NCI-H2196 (cell line): ENCODE results near the gene TANGO6.

Source experiments
- DNase-seq: peaks from one replicate; lab custom pipeline; 2025; ENCODE audit not compliant: unreplicated experiment; lab: John Stamatoyannopoulos, UW

Gene TANGO6

DNA sequence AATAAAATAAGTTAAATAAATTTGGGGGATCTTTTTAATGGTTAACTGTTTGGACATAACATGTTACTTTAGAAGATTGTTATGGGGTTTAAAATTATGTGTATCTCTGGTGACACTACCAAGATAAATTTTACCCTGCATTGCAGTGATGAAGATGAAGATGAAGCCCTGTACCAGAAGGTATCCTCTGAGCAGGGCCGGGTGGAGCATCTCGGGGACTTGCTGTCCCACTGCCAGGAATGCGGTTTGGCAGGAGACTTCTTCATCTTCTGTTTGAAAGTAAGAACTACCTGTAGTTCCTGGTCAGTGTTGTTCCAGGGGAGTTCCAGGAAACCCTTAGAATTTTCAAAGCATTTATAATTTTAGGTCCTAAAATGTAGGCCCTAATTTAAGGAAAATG, 64.0 kb downstream of the TANGO6 start:
- DNase-seq, result no peak

DNA sequence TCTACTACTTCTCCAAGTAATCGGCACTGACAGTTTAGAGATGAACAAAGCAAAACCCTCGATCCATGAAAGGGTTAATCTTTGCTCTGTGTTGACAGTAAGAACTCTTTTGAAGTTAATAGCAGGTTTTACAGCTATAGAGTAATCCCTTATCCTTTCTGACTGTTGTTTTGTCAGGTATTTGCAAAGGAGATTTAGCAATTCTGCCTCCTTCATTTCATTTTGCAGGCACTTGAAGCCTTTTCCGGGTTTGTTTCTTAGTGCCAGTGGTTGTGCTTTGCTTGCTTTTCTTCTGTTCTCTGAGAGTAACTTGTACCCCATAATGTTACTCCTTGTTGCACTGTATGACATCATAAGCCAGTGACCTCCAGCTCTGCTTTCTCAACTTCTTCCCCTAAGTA, 64.5 kb downstream of the TANGO6 start:
- no peak for DNase-seq

DNA sequence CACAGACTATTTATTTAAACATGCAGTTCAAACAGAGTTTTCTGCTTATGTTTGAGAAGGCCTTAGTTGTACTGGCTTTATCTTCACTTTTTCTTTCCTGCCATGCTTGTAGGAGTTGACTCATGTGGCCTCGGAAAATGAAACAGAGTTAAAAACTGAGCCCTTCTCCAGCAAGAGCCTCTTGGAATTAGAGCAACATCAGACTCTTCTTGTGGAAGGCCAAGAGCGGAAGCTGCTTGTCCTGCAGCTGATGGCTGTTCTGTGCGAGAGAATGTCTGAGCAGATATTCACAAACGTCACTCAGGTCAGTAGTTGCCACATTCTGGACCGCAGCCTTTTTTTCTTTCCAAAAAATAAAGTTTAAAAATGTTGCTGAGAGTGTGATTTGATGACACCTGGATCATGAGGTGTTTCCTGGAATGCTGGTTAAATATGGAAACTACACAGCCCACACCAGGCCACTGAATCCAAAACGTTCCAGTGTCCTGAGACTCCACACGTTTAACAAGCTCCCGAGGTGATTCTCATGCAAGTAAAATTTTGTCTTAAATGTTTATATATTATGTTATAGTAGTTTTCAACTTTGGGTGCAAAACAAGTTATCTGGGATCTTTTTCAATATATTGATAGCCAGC, 65.9 kb downstream of the TANGO6 start:
- no peak for DNase-seq

DNA sequence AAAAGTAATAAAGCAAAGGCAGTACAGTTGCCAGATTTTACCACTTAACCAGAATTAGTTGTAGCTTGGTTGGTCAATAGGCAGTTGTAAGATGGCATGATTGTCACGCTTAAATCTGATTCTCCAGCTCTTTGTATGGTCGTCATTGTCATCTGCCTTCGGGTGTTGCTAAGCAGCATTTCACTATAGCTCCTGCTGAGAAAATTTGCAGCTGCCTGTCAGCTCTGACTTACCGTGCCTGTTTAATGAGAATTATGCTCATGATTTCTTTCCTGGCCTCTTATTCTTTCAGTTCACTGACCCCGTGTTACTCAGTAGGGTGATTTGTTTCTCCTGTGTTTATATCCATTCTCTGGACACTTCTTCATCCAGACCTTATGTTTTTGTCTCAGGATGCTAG, 66.7 kb downstream of the TANGO6 start:
- DNase-seq, result no peak

DNA sequence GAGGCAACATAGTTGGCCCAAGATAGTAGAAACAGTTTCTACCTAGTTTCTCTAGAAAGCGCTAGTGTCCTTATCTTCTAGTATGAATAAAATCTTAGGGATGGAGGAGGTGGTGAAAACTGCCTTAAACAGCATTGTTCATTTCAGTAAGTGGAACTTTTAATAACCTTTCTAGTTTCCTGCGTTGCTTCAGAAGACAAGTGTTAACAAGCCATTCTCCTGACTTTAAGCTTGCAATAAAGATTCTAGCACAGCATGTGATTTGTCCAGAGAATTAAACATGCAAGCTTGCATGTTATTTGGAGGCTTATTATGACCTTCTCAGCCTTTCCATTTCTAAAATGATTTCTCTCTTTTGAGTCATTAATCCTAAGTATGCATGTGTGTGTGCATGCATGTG, 72.3 kb downstream of the TANGO6 start:
- no peak for DNase-seq

DNA sequence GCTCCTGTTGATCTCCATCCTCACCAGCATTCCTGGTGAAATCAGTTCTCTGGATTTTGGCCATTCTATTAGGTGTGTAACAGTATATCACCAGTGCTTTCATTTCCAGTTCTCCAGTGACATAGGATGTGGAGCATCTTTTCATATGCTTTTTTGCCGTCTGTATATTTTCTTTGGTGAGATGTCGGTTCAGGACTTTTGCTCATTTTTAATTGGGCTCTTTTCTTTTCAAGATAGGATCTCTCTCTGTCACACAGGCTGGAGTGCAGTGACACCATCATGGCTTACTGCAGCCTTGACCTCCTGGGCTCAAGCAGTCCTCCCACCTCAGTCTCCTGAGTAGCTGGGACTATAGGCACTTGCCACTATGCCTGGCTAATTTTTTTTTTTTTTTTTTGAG, 74.2 kb downstream of the TANGO6 start:
- no peak for DNase-seq

DNA sequence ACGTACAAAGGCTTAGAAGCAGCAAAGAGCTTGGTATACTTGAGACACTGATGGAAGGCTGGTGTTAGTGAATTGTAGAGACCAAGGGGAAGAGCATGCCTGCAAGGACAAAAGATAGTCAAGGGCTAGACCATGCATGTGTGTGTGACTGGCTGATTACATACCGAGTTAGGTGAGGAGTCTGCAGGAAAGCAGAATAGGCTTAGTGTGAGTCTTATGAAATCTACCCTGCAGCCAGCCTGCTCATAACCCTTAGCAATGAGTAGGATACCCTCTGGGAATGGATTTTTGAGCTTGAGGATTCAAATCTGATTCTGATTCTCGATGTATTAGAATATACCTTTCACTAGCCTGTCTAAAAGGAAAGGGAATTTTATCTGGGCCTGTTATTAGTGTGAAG, 77.0 kb downstream of the TANGO6 start:
- DNase-seq, result no peak

DNA sequence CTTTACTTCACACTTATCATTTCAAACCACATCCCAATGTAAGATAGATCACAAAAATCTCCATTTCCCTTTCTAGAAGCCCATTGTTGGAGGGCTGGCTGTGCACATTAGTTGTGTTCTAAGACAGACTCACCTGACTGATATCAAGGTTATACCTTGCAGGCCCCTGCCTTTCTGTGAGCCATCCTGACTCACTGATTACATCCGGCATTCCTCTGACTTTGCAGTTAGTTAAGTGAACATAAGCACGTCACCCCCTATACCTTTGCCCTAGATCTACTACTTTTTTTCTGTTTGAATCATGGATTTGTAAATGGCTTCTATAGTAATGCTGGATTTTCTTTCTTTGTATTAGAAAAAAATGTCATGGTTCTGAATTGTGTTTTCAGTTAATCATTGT, 78.3 kb downstream of the TANGO6 start:
- DNase-seq, result no peak

DNA sequence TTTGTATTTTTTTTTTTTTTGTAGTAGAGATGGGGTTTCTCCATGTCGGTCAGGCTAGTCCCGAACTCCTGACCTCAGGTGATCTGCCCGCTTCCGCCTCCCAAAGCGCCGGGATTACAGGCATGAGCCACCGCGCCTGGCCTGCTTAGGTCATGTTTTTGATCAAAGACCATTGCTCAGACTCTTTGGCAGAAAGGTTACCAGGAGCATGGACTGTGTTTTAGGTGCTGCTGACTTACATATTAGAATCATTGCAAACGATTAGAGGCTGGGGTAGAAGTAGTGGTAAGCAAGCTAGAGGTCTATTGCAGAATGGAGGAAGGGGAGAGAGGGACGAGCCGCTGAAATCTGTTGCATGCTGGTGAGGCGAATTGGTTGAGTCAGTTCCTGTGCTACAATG, 79.8 kb downstream of the TANGO6 start:
- no peak for DNase-seq

DNA sequence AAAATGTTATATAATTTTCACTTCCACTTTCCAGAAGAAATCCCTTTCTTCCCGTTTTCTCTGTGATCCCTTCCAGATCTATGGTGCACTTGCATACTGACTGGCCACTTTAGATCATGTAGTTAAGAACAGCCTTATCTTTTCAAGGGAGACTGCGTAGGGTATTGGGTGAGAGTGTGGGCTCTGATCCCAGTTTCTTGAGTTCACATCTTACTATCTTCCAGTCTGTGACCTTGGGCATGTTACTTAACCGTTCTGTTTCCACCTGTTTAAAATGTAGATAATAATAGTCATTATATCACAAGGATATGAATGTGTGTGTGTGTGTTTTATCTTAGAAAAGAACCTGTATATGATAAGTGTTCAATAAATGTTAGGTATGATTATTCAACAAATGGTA, 83.7 kb downstream of the TANGO6 start:
- no peak for DNase-seq

DNA sequence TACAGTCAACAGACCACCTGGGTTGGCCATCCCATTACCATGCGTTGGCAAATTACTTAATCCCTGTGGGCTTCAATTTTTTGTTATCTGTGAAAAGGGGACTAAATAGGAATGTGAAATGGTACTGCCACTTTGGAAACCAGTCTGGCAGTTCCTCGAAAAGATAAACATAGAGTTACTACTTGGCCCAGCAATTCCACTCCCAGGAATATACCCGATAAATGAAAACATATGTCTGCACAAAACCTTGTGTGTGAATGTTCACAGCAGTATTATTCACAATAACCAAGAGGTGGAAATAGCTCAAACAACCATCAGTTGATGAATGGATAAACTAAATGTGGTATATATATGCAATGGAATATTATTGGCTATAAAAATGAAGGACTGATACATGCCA, 87.9 kb downstream of the TANGO6 start:
- DNase-seq, result no peak

DNA sequence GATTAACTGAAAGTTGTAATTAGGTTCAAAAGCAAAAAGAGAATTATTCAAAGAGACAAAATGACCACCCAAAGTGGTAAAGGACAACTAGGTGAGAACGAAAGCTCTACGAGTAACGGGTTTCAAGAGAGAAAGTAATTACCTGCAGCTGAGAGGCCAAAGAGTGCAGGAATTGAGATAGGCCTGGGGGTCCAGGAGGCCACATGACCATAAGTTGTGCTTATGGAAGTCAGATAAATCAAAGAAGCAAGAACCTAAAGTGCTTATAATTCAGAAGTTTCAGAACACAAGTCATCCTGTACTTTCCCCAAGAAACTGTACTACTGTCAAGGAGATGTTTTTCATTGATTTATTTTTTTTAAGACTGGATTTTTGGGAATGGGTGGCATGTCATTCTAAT, 91.1 kb downstream of the TANGO6 start:
- no peak for DNase-seq

DNA sequence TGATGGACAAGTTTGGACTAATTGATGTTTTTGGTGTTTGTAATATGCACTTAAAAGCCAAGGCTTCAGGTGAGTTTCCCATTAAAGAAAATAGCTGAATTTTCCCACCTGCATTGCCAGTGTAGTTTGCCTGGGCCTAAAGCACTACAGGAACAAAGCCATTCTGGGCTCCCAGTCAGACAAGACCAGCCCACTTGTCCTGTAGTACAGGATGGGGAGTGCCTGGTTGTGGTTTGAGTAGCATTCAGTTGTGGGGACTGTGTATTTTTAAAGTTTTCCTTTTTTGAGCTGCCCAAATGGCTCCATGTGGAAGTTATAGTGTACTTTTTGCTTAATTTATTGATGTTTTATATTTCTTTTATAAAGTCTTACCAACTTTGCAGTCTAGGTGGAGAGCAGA, 91.7 kb downstream of the TANGO6 start:
- DNase-seq, result no peak

DNA sequence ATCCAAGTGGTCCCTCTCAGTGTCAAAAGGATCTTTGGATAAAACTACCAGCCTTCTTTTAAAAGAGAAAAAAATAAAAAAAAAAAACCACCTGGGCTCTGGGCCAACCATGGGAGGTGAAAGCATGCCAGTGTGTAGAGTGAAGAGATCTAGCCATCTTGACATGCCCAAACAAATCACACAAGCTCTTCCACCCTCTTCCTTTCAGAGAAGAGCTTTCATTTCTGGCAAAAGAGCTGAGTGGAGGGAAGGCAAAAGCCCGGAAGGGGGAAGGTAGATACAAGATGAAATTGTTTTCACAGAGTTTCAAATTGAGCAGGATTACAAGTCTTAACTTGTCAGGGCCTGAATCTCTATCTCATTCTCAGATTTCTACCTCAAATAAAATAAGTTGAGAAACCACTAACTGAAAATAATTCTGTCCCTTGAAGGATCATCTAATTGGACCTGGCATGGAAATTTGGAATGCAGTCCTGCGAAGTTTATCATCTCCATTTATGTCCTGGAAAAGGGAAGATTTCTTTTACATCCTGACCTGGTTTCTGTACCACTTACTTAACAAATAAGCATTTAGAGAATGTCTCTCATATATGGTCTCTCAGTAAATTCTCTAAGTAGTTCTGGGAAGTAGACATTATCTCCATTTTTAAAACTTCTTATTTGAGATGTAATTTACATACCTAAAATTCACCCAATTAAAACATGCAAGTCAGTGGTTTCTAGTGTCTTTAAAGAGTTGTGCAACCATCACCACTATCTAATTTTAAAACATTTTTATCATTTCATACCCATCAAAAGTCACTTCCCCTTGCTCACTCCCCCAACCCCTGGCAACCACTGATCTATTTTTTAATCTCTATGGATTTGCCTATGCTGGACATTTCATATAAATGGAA, 93.7 kb downstream of the TANGO6 start:
- peak; percentile 40 for DNase-seq

DNA sequence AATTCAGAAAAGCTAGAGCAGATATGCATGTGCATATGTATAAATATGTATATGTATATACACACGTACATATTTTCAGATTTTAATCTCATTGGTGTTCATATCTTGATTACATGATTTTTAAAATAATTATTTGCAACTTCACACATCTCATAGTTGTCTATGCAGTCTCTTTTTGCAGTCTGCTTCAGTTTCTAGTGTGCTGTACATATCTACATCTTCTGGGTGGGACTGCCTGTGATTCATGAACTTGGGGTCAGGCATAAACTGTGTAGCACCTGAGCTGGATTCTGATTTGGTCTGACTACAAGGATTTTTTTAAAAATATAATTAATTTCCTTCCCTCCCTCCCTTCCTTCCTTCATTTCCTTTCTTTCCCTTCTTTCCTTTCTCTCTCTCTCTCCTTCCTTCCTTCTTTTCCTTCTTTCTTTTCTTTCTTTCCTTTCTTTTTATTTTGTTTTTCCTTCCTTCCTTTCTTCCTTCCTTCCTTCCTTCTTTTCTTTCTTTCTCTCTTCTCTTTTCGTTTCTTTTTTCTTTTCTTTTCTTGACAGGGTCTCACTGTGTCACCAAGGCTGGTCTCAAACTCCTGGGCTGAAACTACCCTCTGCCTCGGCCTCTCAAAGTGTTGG, 96.5 kb downstream of the TANGO6 start:
- DNase-seq, result no peak

DNA sequence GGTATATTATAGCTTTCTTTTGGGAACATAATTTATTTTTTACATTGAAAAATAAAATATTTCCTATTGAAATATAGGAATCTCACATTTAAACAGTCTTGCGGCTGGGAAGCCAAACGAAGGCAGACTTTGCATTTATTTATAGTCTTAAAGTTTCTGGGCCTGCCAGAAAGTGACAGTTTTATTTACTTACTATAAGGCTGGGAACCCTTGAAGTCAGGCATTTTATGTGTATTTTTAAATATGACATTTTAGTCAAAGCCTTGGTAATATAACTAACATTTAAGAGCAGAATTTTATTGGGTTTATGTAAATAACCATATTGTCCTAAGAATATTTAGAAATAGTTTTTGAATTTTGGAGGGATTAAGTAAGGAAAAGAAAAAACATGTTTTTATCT, 97.5 kb downstream of the TANGO6 start:
- no peak for DNase-seq

DNA sequence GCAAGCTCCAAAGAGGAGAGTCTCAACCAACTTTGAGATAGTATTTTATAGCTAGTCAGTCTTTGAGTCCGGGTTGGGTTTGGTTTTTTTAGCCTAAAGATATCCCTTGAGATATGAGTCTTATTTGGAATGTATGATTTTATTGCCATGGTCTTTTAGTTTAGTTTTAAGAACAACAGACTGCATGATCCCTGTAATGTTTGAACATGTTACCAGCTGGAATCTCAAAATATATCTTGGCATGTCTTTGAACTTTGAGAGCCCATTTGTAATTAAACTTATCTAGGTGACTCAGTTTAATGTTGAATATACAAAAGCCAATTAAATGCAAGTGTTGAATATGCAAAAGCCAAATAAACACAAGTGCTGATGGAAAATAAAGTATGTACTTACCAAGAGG, 100.6 kb downstream of the TANGO6 start:
- DNase-seq, result no peak

DNA sequence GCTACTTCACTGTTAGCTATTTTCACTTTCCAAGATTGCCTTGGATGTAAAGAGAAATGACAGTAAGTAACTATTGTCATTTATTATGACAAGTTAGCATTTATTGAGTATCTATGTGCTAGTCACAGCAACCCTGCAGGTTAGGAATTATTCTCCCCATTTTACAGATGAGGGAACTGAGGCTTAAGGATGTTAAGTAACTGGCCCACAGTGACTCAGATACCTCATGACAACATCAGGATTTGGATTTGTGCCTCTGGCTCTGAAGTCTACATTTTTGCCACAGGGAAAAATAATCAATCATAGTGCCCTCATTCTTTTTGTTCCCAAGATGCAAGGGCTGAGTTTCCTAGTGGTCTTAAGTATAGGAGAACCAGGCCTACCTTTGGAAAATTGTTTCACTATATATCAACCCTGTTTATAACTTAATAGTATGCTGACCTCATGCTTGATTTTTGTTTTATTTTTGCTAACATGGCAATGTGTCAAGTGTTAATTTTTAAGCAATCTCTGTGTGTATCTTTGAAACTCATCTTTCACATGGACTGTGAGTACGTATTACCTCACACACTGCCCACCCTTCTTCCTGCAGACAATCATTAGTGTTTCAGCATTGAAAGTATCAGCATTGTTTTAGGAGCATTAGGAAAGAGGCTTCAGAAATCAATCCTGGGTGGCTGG, 105.0 kb downstream of the TANGO6 start:
- DNase-seq, result no peak

DNA sequence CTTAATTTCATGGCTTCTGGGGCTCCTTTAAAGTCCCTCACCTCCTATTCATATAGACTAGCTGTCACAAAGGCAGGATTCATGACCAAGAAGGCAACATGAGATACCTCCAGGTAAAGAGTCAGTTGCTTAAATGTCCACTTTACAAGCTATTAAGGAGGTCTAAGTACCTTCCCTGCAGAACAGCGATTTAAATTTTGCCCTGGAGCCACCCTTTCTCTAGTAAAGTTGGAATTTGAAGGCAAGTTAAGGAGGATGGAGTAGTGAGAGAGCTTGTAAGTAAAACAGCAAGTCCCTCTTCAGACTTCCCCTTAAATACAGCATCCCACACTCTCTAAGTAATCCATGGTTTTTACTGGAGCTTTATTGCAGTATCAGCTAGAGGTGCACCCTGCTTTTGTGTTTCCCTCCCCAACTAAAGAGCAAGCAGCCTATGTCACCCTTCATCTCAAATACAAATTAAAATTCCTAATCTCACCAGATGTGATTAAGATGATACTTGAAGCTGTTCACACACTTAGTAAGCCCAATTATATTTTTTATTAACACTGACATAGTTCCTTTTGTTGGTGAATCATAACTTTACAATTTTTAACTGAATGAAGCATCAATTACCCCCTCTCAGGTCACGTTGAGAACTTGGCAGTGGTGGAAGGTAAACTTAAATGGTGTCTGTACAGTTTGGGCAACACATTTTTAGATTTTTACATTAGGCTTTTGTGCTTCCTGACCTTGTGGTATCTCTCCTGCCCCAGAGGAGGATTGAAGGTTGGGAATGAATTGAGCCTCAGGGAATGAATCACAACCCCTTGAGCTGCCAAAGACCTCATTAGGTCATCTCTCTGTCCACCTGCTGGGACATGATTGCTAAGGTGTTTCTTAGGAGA, 108.9 kb downstream of the TANGO6 start:
- DNase-seq, result no peak

DNA sequence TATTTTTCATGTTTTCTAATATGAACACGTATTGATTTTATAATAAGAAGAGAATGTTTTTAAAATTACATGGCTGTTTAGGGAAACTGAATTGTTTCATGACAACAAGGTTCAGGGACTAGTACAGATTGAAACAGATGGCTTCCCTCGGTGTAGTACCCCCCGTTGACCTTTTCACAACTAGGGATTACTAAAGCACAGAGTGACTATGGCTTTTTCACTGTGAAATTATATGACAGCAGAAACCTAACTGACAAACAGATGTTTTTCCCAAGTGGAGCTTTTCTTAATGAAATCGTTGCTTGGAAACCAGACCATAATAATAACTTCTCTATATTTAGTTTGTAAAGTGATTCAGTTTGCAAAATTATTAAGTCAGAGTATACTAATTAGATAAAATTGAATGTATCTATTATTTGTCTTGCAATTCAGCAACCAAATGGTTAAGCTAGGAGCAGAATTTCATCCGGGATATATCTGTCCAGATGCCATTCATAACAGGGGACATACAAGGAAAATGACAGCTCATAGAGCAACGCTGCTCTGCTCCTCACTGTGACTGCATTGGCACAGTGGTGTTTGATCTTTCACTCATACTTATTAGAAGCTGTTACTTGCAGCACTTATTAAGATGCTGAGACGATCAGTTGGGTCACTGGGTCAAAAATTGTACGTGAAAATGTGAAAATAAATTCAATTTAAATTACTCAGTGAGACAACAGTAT, 111.7 kb downstream of the TANGO6 start:
- no peak for DNase-seq
